H9 (cell line): ENCODE results near the gene MAPK13. TPM values are rescaled to one million over a fixed set of nuclear protein-coding genes. Genes with fewer than 3 reads are reported as not detected.

Source experiments
- DNase-seq: peaks from one replicate; pipeline ENCODE4 v3.0.0-alpha.2; 2017
- H2AFZ ChIP-seq: one replicate; pipeline ENCODE4 v1.6.1; 2013; ENCODE audit warnings: mild to moderate bottlenecking, low read length, control low read depth, moderate library complexity
- H2AK5ac ChIP-seq: 2 replicates; pipeline ENCODE4 v1.6.1; 2013; ENCODE audit warnings: low read length, control low read depth, mixed read lengths; ENCODE audit not compliant: insufficient read length
- H2BK120ac ChIP-seq: one replicate; pipeline ENCODE4 v1.6.1; 2013; ENCODE audit warnings: low read depth, mild to moderate bottlenecking, low read length, control low read depth, inconsistent platforms; ENCODE audit not compliant: poor library complexity, severe bottlenecking
- H2BK12ac ChIP-seq: 2 replicates; pipeline ENCODE4 v1.6.1; 2013; ENCODE audit warnings: low read length, control low read depth, mixed read lengths, low read depth; ENCODE audit not compliant: insufficient read length
- H2BK15ac ChIP-seq: 2 replicates; pipeline ENCODE4 v1.6.1; 2013; ENCODE audit warnings: low read depth, low read length, control low read depth
- H2BK20ac ChIP-seq: one replicate; pipeline ENCODE4 v1.6.1; 2013; ENCODE audit warnings: low read depth, mild to moderate bottlenecking, low read length, control low read depth, inconsistent platforms; ENCODE audit not compliant: poor library complexity, severe bottlenecking
- H2BK5ac ChIP-seq: 2 replicates; pipeline ENCODE4 v1.6.1; 2013; ENCODE audit warnings: low read length, control low read depth, mixed read lengths; ENCODE audit not compliant: insufficient read length
- H3K14ac ChIP-seq: 2 replicates; pipeline ENCODE4 v1.6.1; 2013; ENCODE audit warnings: low read length, control low read depth; ENCODE audit not compliant: insufficient read depth
- H3K18ac ChIP-seq: 2 replicates; pipeline ENCODE4 v1.6.1; 2013; ENCODE audit warnings: low read depth, mild to moderate bottlenecking, mixed read lengths, low read length, control low read depth; ENCODE audit not compliant: insufficient read length
- H3K23ac ChIP-seq: 2 replicates; pipeline ENCODE4 v1.6.1; 2013; ENCODE audit warnings: low read length, control low read depth, mixed read lengths, low read depth; ENCODE audit not compliant: insufficient read length
- H3K23me2 ChIP-seq: 2 replicates; pipeline ENCODE4 v1.6.1; 2013; ENCODE audit warnings: low read depth, mild to moderate bottlenecking, mixed read lengths, low read length, control low read depth; ENCODE audit not compliant: insufficient read length, poor library complexity, severe bottlenecking
- H3K27ac ChIP-seq: 2 replicates; pipeline ENCODE4 v1.5.1; 2013; ENCODE audit warnings: low read length, control low read depth, mixed read lengths, low read depth; ENCODE audit not compliant: insufficient read length
- H3K27me3 ChIP-seq: 2 replicates; pipeline ENCODE4 v1.6.1; 2013; ENCODE audit warnings: low read length, control low read depth, inconsistent platforms; ENCODE audit not compliant: insufficient read depth
- H3K4ac ChIP-seq: 2 replicates; pipeline ENCODE4 v1.6.1; 2013; ENCODE audit warnings: low read depth, mild to moderate bottlenecking, control low read depth, inconsistent platforms, low read length, moderate library complexity
- H3K4me1 ChIP-seq: 2 replicates; pipeline ENCODE4 v1.6.1; 2013; ENCODE audit warnings: low read length, control low read depth, inconsistent platforms; ENCODE audit not compliant: insufficient read depth
- H3K4me2 ChIP-seq: 2 replicates; pipeline ENCODE4 v1.6.1; 2013; ENCODE audit warnings: low read length, control low read depth, mixed read lengths; ENCODE audit not compliant: insufficient read length, insufficient read depth
- H3K56ac ChIP-seq: 2 replicates; pipeline ENCODE4 v1.6.1; 2013; ENCODE audit warnings: low read depth, mild to moderate bottlenecking, mixed read lengths, low read length, control low read depth; ENCODE audit not compliant: insufficient read length
- H3K79me1 ChIP-seq: 2 replicates; pipeline ENCODE4 v1.6.1; 2013; ENCODE audit warnings: low read depth, mild to moderate bottlenecking, moderate library complexity, low read length, control low read depth, inconsistent platforms; ENCODE audit not compliant: insufficient read depth, poor library complexity, severe bottlenecking
- H3K79me2 ChIP-seq: 2 replicates; pipeline ENCODE4 v1.6.1; 2013; ENCODE audit warnings: low read length, control low read depth, inconsistent platforms; ENCODE audit not compliant: insufficient read depth
- H3K9ac ChIP-seq: 2 replicates; pipeline ENCODE4 v1.6.1; 2013; ENCODE audit warnings: low read length, control low read depth, mixed read lengths; ENCODE audit not compliant: insufficient read length; ENCODE audit errors: extremely low read depth
- H3K9me3 ChIP-seq: one replicate; pipeline ENCODE4 v1.6.1; 2013; ENCODE audit warnings: low read depth, low read length, inconsistent platforms; ENCODE audit not compliant: control insufficient read depth
- H3T11ph ChIP-seq: one replicate; pipeline ENCODE4 v1.6.1; 2013; ENCODE audit warnings: mild to moderate bottlenecking, low read length, control low read depth, inconsistent platforms
- H4K20me1 ChIP-seq: one replicate; pipeline ENCODE4 v1.6.1; 2013; ENCODE audit not compliant: control insufficient read depth, insufficient read length, insufficient read depth
- H4K5ac ChIP-seq: 2 replicates; pipeline ENCODE4 v1.6.1; 2013; ENCODE audit warnings: low read depth, mild to moderate bottlenecking, mixed read lengths, low read length, control low read depth; ENCODE audit not compliant: insufficient read length
- H4K8ac ChIP-seq: replicated peaks from 2 replicates; pipeline ENCODE4 v1.6.1; 2013; ENCODE audit warnings: low read length, control low read depth, mixed read lengths, low read depth; ENCODE audit not compliant: insufficient read length
- H4K91ac ChIP-seq: 2 replicates; pipeline ENCODE4 v1.6.1; 2013; ENCODE audit warnings: low read depth, mild to moderate bottlenecking, moderate library complexity, mixed read lengths, low read length, control low read depth; ENCODE audit not compliant: insufficient read length
- H3K27ac Mint-ChIP-seq, 3 experiments: 2 replicates in 2 of 3; 3 replicates in 1 of 3; pipeline ENCODE4 v1.8.0; 2020 to 2021; ENCODE audit warnings: mixed read lengths in 3 of 3, mild to moderate bottlenecking in 1 of 3, moderate library complexity in 1 of 3
- H3K27me3 Mint-ChIP-seq: 2 replicates; pipeline ENCODE4 v1.8.0; 2021; ENCODE audit warnings: low read depth, mild to moderate bottlenecking, moderate library complexity, mixed read lengths
- H3K36me3 Mint-ChIP-seq, 3 experiments: 2 replicates in 2 of 3; 3 replicates in 1 of 3; pipeline ENCODE4 v1.8.0; 2020 to 2021; ENCODE audit warnings: low read depth in 3 of 3, mixed read lengths in 3 of 3; ENCODE audit not compliant: insufficient read depth in 1 of 3
- H3K4me1 Mint-ChIP-seq, 2 experiments: 2 replicates each; pipeline ENCODE4 v1.8.0; 2020; ENCODE audit warnings: mixed read lengths in 2 of 2
- H3K4me3 Mint-ChIP-seq, 2 experiments: 2 replicates in 1 of 2; 3 replicates in 1 of 2; pipeline ENCODE4 v1.8.0; 2020 to 2021; ENCODE audit warnings: mild to moderate bottlenecking in 2 of 2, mixed read lengths in 2 of 2, moderate library complexity in 1 of 2
- H3K9me3 Mint-ChIP-seq, 2 experiments: 2 replicates in 1 of 2; 3 replicates in 1 of 2; pipeline ENCODE4 v1.8.0; 2020; ENCODE audit warnings: mild to moderate bottlenecking in 2 of 2, mixed read lengths in 2 of 2, moderate library complexity in 1 of 2
- total RNA-seq: library from RNA; stranded (reverse); gene quantifications from 2 replicates; pipeline ENCODE4 v1.2.1, GENCODE V29; 2021
- TF ChIP-seq, protein P1 (sequence below): fragments of 200-600 bp; sonication (generic); conservative IDR thresholded peaks from 3 replicates; pipeline ENCODE4 v1.8.0; 2021; ENCODE audit warnings: antibody characterized with exemption, mild to moderate bottlenecking

Gene MAPK13
- total RNA-seq, 1 experiment from 2014 or later, result 18.9 TPM

DNA sequence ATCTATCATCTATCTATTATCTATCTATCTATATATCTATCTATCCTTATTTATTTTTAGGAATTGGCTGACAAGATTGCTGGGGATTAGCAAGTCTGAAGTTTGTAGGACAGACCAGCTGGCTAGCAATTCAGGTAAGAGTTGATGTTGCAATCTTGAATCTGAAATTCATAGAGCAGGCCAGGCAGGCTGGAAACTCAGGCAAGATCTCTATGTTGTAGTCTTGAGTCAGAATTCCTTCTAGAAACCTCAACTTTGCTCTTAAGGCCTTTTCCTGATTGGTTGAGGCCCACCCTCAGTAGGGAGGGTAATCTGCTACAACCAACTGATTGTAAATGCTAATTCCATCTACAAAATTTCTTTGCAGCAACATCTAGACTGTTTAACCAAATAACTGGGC, 19.2 kb downstream of the MAPK13 start:
- TF ChIP-seq, protein P1, sequence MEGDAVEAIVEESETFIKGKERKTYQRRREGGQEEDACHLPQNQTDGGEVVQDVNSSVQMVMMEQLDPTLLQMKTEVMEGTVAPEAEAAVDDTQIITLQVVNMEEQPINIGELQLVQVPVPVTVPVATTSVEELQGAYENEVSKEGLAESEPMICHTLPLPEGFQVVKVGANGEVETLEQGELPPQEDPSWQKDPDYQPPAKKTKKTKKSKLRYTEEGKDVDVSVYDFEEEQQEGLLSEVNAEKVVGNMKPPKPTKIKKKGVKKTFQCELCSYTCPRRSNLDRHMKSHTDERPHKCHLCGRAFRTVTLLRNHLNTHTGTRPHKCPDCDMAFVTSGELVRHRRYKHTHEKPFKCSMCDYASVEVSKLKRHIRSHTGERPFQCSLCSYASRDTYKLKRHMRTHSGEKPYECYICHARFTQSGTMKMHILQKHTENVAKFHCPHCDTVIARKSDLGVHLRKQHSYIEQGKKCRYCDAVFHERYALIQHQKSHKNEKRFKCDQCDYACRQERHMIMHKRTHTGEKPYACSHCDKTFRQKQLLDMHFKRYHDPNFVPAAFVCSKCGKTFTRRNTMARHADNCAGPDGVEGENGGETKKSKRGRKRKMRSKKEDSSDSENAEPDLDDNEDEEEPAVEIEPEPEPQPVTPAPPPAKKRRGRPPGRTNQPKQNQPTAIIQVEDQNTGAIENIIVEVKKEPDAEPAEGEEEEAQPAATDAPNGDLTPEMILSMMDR, result no peak
- H3K27ac ChIP-seq, result no peak overlapping the region
- H3K4me1 ChIP-seq, result no peaks in the 10 kb centered on the region
- peaks cover 6 to 7% of the 10 kb centered on the region in 2 experiments for H3K4me1 Mint-ChIP-seq
- no peaks in the 10 kb centered on the region for H3K27me3 ChIP-seq
- H4K8ac ChIP-seq, result no peak overlapping the region
- H3K9me3 Mint-ChIP-seq, result peaks cover 7 to 10% of the 10 kb centered on the region in 2 experiments
- H2BK12ac ChIP-seq, result no peak overlapping the region
- no peak overlapping the region for H3T11ph ChIP-seq
- H3K4me3 Mint-ChIP-seq, result no peak overlapping the region
- no peaks in the 10 kb centered on the region for H4K20me1 ChIP-seq
- H3K23me2 ChIP-seq, result no peaks in the 10 kb centered on the region
- no peaks in the 10 kb centered on the region for H3K79me1 ChIP-seq
- H3K4ac ChIP-seq, result no peak overlapping the region
- no peak overlapping the region for H2BK20ac ChIP-seq
- no peak overlapping the region for H4K91ac ChIP-seq
- H3K18ac ChIP-seq, result no peak overlapping the region
- no peak overlapping the region for H3K14ac ChIP-seq
- H2AFZ ChIP-seq, result no peak overlapping the region
- no peaks in the 10 kb centered on the region for H3K9me3 ChIP-seq
- H3K36me3 Mint-ChIP-seq, result peaks cover 2 to 7% (median 5%) of the 10 kb centered on the region in 3 experiments; a peak in 5 of 7 replicates
- H2BK15ac ChIP-seq, result no peak overlapping the region
- no peak overlapping the region for H3K9ac ChIP-seq
- H3K4me2 ChIP-seq, result no peak overlapping the region
- no peak overlapping the region for H3K27ac Mint-ChIP-seq
- no peak overlapping the region for H4K5ac ChIP-seq
- H2BK120ac ChIP-seq, result no peak overlapping the region
- no peak overlapping the region for H3K56ac ChIP-seq
- no peak overlapping the region for H3K23ac ChIP-seq
- peaks cover 3% of the 10 kb centered on the region for H3K27me3 Mint-ChIP-seq
- H2AK5ac ChIP-seq, result no peak overlapping the region
- H3K79me2 ChIP-seq, result no peaks in the 10 kb centered on the region
- no peak for DNase-seq
- H2BK5ac ChIP-seq, result no peak overlapping the region
